ENCODE measurements around the gene ILKAP.
A peak's percentile ranks its signal among the peaks of the same experiment; 100 is the strongest.

ILKAP gene

DNA sequence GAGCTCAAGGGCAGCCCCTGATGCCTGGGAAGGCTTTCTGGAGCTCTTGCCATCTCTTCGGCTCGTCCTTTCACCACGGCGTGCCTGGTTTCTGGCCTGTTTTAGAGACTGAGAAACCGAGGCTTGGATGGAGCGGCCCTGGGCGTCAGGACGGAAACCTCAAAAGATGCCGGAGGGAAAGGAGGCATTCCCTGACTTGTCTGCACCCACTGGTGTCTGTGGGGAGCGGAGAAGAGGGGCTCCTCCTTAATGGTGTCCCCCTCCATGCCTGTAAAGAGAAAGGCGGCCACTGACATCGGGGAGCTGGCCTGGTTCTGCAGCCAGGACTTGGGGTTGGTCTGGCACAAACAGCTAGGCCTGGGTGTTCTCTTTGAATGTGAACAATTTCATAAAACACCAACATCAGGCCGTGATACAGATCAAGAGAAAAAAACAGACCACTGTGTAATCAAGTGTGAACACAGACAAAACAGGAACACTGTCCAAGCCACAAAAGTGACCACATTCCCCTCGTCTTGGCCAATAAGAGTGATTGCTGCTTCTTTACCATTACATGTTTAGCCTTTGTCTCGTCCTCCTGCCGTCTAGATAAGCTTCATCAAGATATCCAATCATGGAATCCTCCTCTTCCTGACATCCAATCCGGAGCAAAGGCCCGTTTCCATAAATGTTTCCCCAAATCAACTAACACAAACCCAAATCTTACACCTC, 633 bp upstream of the ILKAP start:
- H2AFZ ChIP-seq (ENCODE audit: low read depth, low read length), result peak overlapping the region; percentile 97

DNA sequence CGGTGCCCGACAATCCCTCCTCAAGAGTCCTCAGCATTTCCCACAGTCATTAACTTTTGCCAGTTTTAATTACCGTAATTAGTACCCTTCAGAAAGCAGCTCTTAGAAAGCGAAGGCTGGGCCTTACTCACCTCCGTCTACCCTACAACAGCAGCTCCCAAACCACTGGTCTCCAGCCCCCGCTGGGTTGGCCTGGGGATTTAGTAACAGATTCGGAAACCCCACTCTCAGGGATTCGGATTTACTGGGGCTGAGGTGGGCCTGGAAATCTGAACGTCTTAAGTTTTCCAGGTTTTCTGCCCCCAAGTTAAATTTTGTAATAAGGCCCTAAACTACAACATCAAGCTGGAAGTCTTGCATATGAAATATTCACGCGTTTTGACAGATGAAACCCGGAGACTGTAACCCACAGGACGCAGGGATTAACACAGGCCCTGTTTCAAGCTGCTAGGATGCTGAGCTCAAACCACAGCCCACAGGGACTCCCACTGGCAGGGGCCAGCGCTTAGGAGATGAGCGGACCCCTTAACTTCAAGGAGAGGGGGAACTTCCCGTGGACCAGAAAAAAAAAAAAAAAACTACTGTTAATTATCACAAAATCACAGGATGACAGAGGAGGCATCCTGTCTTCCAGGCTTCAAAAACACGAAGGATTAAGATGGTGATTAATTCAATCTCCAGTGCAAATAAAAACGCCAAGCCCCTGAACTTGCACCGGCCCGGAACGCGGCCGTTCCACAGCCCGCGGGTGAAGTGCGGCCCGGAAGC, 985 bp downstream of the ILKAP start:
- peaks cover 11% of the 10 kb centered on the region for H3K27me3 ChIP-seq (ENCODE audit: insufficient read depth, low read length, poor library complexity)
- peak overlapping the region; percentile 93 for H3K4me2 ChIP-seq (ENCODE audit: insufficient read depth, low read length)
- peak overlapping the region; percentile 75 for H3K27ac ChIP-seq (ENCODE audit: low read length)
- H3K4me3 ChIP-seq (ENCODE audit: low read depth in 1 of 2, low read length in 2 of 2), result peak overlapping the region; percentile 65 to 86; a peak in 3 of 4 replicates
- peak; percentile 66 for ATAC-seq (ENCODE audit: insufficient read depth, low read depth)
- peaks cover 63% of the 10 kb centered on the region for H3K79me2 ChIP-seq (ENCODE audit: insufficient read depth, low read length)
- peak overlapping the region; percentile 90 for H3K9ac ChIP-seq (ENCODE audit: low read depth, low read length)
- peaks cover 39% of the 10 kb centered on the region for H3K4me1 ChIP-seq (ENCODE audit: insufficient read depth, low read length)
- peaks cover 9% of the 10 kb centered on the region for H3K36me3 ChIP-seq (ENCODE audit: insufficient read depth, low read length)
- no peaks in the 10 kb centered on the region for H3K9me3 ChIP-seq (ENCODE audit: insufficient read depth, low read length, severe bottlenecking)
- peak overlapping the region; percentile 67; the same call in 1 of the 2 replicates for H2AFZ ChIP-seq (ENCODE audit: low read depth, low read length)
- TF ChIP-seq, protein P1, sequence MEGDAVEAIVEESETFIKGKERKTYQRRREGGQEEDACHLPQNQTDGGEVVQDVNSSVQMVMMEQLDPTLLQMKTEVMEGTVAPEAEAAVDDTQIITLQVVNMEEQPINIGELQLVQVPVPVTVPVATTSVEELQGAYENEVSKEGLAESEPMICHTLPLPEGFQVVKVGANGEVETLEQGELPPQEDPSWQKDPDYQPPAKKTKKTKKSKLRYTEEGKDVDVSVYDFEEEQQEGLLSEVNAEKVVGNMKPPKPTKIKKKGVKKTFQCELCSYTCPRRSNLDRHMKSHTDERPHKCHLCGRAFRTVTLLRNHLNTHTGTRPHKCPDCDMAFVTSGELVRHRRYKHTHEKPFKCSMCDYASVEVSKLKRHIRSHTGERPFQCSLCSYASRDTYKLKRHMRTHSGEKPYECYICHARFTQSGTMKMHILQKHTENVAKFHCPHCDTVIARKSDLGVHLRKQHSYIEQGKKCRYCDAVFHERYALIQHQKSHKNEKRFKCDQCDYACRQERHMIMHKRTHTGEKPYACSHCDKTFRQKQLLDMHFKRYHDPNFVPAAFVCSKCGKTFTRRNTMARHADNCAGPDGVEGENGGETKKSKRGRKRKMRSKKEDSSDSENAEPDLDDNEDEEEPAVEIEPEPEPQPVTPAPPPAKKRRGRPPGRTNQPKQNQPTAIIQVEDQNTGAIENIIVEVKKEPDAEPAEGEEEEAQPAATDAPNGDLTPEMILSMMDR (IDR thresholded peaks at IDR 0.05; ENCODE audit: borderline replicate concordance, extremely low read depth, low read length, poor library complexity, severe bottlenecking), result no peak
- no peak for TF ChIP-seq EZH2 (IDR thresholded peaks at IDR 0.05; ENCODE audit: borderline replicate concordance, low read depth, low read length, severe bottlenecking)
- H4K20me1 ChIP-seq (ENCODE audit: insufficient read depth, low read length), result peaks cover 50% of the 10 kb centered on the region
- DNase-seq, result peak; percentile 70

More for the DNA sequence above, 633 bp upstream of the ILKAP start:
- no peak for TF ChIP-seq EZH2 (IDR thresholded peaks at IDR 0.05; ENCODE audit: borderline replicate concordance, low read depth, low read length, severe bottlenecking)
- TF ChIP-seq, protein P1 (IDR thresholded peaks at IDR 0.05; ENCODE audit: borderline replicate concordance, extremely low read depth, low read length, poor library complexity, severe bottlenecking), result no peak
- Histone ChIP-seq H3K9ac (ENCODE audit: low read depth, low read length) (peak overlapping the region; percentile 90), H3K36me3 (ENCODE audit: insufficient read depth, low read length) (peaks cover 7% of the 10 kb centered on the region; the same call in 1 of the 2 replicates), H3K27me3 (ENCODE audit: insufficient read depth, low read length, poor library complexity) (peaks cover 27% of the 10 kb centered on the region), H4K20me1 (ENCODE audit: insufficient read depth, low read length) (peaks cover 34% of the 10 kb centered on the region), H3K9me3 (ENCODE audit: insufficient read depth, low read length, severe bottlenecking) (no peaks in the 10 kb centered on the region), H3K4me1 (ENCODE audit: insufficient read depth, low read length) (peaks cover 34% of the 10 kb centered on the region), H3K27ac (ENCODE audit: low read length) (peak overlapping the region; percentile 95), H3K4me2 (ENCODE audit: insufficient read depth, low read length) (peak overlapping the region; percentile 94), H3K4me3 (ENCODE audit: low read depth in 1 of 2, low read length in 2 of 2) (peak overlapping the region; percentile 31 to 65), H3K79me2 (ENCODE audit: insufficient read depth, low read length) (peaks cover 47% of the 10 kb centered on the region)
- no peak for DNase-seq
- peak; percentile 12; the same call in 2 of the 3 replicates for ATAC-seq (ENCODE audit: insufficient read depth, low read depth)

DNA sequence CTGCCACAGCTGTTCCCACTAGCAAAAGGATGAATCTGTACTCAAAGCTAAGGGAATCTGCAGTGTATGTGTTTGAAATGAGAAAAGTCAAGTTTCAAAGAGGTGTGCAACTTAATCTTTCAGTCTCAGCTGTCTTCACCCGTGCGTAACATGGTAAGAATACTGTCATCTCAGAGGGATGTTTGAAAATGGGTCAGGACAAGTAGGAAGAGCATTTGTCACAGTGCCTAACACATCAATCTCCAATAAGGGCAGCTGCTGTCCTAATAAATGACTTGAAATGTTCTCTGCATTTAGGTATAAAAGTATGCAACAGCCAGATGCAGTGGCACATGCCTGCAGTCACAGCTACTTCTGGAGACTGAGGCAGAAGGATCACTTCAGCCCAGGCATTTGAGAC, 13.1 kb downstream of the ILKAP start:
- Histone ChIP-seq H3K27me3 (ENCODE audit: insufficient read depth, low read length, poor library complexity) (no peaks in the 10 kb centered on the region), H3K4me3 (ENCODE audit: low read depth in 1 of 2, low read length in 2 of 2) (no peak overlapping the region), H3K79me2 (ENCODE audit: insufficient read depth, low read length) (peaks cover 23% of the 10 kb centered on the region), H3K9ac (ENCODE audit: low read depth, low read length) (no peak overlapping the region), H3K4me2 (ENCODE audit: insufficient read depth, low read length) (no peak overlapping the region), H2AFZ (ENCODE audit: low read depth, low read length) (no peak overlapping the region), H3K27ac (ENCODE audit: low read length) (no peak overlapping the region), H3K36me3 (ENCODE audit: insufficient read depth, low read length) (peaks cover 90% of the 10 kb centered on the region), H3K4me1 (ENCODE audit: insufficient read depth, low read length) (no peaks in the 10 kb centered on the region), H4K20me1 (ENCODE audit: insufficient read depth, low read length) (peaks cover 29% of the 10 kb centered on the region), H3K9me3 (ENCODE audit: insufficient read depth, low read length, severe bottlenecking) (no peaks in the 10 kb centered on the region)
- DNase-seq (no peak), ATAC-seq (ENCODE audit: insufficient read depth, low read depth) (no peak)
- TF ChIP-seq, protein P1 (IDR thresholded peaks at IDR 0.05; ENCODE audit: borderline replicate concordance, extremely low read depth, low read length, poor library complexity, severe bottlenecking), result no peak
- TF ChIP-seq EZH2 (IDR thresholded peaks at IDR 0.05; ENCODE audit: borderline replicate concordance, low read depth, low read length, severe bottlenecking), result no peak

Measured in DND-41 (cell line).